Activated T-helper 2 cell treated with anti-CD3 and anti-CD28 coated beads, Interferon-gamma antibody, Interleukin-2, Interleukin-4, amounts not matched to agents 10 μg/mL and 5 μg/mL and 100 μg/mL, durations not matched to agents 14 hours and 24 hours and 36 hours (primary cell): Measurements from ENCODE around the gene RUNX2. TPM values are rescaled to one million over a fixed set of nuclear protein-coding genes. Genes with fewer than 3 reads are reported as not detected.

Experiments
- DNase-seq: peaks from one replicate; pipeline ENCODE4 v3.0.0; 2021; ENCODE audit warnings: low spot score
- H3K27ac Mint-ChIP-seq: one replicate; pipeline ENCODE4 v1.8.0; 2021; ENCODE audit warnings: mixed read lengths
- H3K27me3 Mint-ChIP-seq: one replicate; pipeline ENCODE4 v1.8.0; 2021; ENCODE audit warnings: low read depth, mixed read lengths
- H3K36me3 Mint-ChIP-seq: one replicate; pipeline ENCODE4 v1.8.0; 2021; ENCODE audit warnings: low read depth, mixed read lengths
- H3K4me1 Mint-ChIP-seq: one replicate; pipeline ENCODE4 v1.8.0; 2021; ENCODE audit warnings: low read depth, mixed read lengths
- H3K4me3 Mint-ChIP-seq: one replicate; pipeline ENCODE4 v1.8.0; 2021; ENCODE audit warnings: low read depth, mild to moderate bottlenecking, moderate library complexity, mixed read lengths
- H3K9me3 Mint-ChIP-seq: one replicate; pipeline ENCODE4 v1.8.0; 2021; ENCODE audit warnings: mixed read lengths
- intact Hi-C: fragments of 100-400 bp; cut with micrococcal nuclease; formaldehyde crosslinking; loops from one replicate; pipeline ENCODE4 v1.15.1; 2023
- total RNA-seq: library from RNA; stranded (reverse); gene quantifications from 2 replicates; pipeline ENCODE4 v1.2.3, GENCODE V29; 2022

RUNX2 gene
- total RNA-seq, 1 donor from 2014 or later: 60.8 TPM

- no peak overlapping the region for H3K27ac Mint-ChIP-seq
Measured at GRCh38 chr6:45388328-45388727, 60.2 kb downstream of the RUNX2 start.

GRCh38 chr6:45394586-45395095, 66.5 kb downstream of the RUNX2 start:
- Mint-ChIP-seq H3K9me3 (peaks cover 25% of the 10 kb centered on the region), H3K27me3 (no peaks in the 10 kb centered on the region), H3K4me1 (peaks cover 10% of the 10 kb centered on the region), H3K4me3 (no peak overlapping the region), H3K36me3 (peaks cover 22% of the 10 kb centered on the region), H3K27ac (no peak overlapping the region)
- intact Hi-C loops: no loop called here
- DNase-seq: no peak

More at GRCh38 chr6:45388328-45388727, 60.2 kb downstream of the RUNX2 start:
- peaks cover 25% of the 10 kb centered on the region for H3K9me3 Mint-ChIP-seq
- DNase-seq: no peak
- H3K4me3 Mint-ChIP-seq: no peak overlapping the region
- intact Hi-C loops: no loop called here
- peaks cover 14% of the 10 kb centered on the region for H3K36me3 Mint-ChIP-seq
- H3K27me3 Mint-ChIP-seq: no peaks in the 10 kb centered on the region
- no peaks in the 10 kb centered on the region for H3K4me1 Mint-ChIP-seq

GRCh38 chr6:45398075-45398813, 70.1 kb downstream of the RUNX2 start:
- peaks cover 10% of the 10 kb centered on the region for H3K4me1 Mint-ChIP-seq
- peaks cover under 1% of the 10 kb centered on the region for H3K9me3 Mint-ChIP-seq
- no peak for DNase-seq
- H3K27me3 Mint-ChIP-seq: peaks cover 2% of the 10 kb centered on the region
- no peak overlapping the region for H3K4me3 Mint-ChIP-seq
- intact Hi-C loops: no loop called here
- H3K36me3 Mint-ChIP-seq: peaks cover 8% of the 10 kb centered on the region
- H3K27ac Mint-ChIP-seq: no peak overlapping the region

GRCh38 chr6:45400021-45400420, 71.9 kb downstream of the RUNX2 start:
- H3K9me3 Mint-ChIP-seq: no peaks in the 10 kb centered on the region
- peaks cover 10% of the 10 kb centered on the region for H3K4me1 Mint-ChIP-seq
- H3K27me3 Mint-ChIP-seq: peaks cover 2% of the 10 kb centered on the region
- intact Hi-C loops: no loop called here
- H3K36me3 Mint-ChIP-seq: no peaks in the 10 kb centered on the region
- no peak for DNase-seq
- H3K27ac Mint-ChIP-seq: no peak overlapping the region
- H3K4me3 Mint-ChIP-seq: no peak overlapping the region

GRCh38 chr6:45411959-45412358, 83.8 kb downstream of the RUNX2 start:
- H3K9me3 Mint-ChIP-seq: no peaks in the 10 kb centered on the region
- H3K4me3 Mint-ChIP-seq: no peak overlapping the region
- intact Hi-C loops: no loop called here
- H3K36me3 Mint-ChIP-seq: no peaks in the 10 kb centered on the region
- no peak overlapping the region for H3K27ac Mint-ChIP-seq
- peaks cover 26% of the 10 kb centered on the region for H3K4me1 Mint-ChIP-seq
- no peak for DNase-seq
- H3K27me3 Mint-ChIP-seq: no peaks in the 10 kb centered on the region

DNA sequence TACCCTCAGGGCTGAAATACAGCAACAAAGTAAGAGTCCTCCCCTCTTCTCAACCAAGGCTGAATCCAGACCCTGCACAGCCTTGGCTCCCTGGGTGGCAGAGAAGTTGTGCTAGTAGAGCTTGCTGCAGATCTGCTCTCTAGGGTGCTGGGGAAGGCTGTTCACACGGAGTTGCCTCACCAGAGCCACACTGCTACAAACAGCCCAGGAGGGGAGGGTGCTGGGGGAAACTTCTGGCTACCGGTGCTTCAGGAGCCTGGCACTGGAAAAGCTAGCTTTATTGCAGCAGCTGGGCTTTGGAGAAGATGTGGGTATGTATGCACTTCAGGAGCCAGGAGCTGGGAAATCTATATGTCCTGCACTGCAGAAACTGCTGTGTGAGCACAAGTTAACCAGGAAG, 87.2 kb downstream of the RUNX2 start:
- no peak overlapping the region for H3K27ac Mint-ChIP-seq
- DNase-seq: no peak
- H3K27me3 Mint-ChIP-seq: no peaks in the 10 kb centered on the region
- H3K36me3 Mint-ChIP-seq: peaks cover 21% of the 10 kb centered on the region
- H3K4me3 Mint-ChIP-seq: peak overlapping the region; percentile 7
- intact Hi-C loops: loop anchor here (5.0 kb wide), 3 partner anchors 208 to 773 kb away; no protein-coding TSS in a partner anchor
- H3K4me1 Mint-ChIP-seq: peaks cover 44% of the 10 kb centered on the region
- no peaks in the 10 kb centered on the region for H3K9me3 Mint-ChIP-seq

- peaks cover 49% of the 10 kb centered on the region for H3K4me1 Mint-ChIP-seq
- H3K4me3 Mint-ChIP-seq: peak overlapping the region; percentile 7
- H3K27me3 Mint-ChIP-seq: no peaks in the 10 kb centered on the region
- intact Hi-C loops: loop anchor here (2.0 to 5.0 kb wide), 4 partner anchors 209 to 774 kb away; no protein-coding TSS in a partner anchor
- DNase-seq: no peak
- no peaks in the 10 kb centered on the region for H3K9me3 Mint-ChIP-seq
- peaks cover 26% of the 10 kb centered on the region for H3K36me3 Mint-ChIP-seq
- peak overlapping the region; percentile 51 for H3K27ac Mint-ChIP-seq
Measured at GRCh38 chr6:45415788-45416518, 87.8 kb downstream of the RUNX2 start.

DNA sequence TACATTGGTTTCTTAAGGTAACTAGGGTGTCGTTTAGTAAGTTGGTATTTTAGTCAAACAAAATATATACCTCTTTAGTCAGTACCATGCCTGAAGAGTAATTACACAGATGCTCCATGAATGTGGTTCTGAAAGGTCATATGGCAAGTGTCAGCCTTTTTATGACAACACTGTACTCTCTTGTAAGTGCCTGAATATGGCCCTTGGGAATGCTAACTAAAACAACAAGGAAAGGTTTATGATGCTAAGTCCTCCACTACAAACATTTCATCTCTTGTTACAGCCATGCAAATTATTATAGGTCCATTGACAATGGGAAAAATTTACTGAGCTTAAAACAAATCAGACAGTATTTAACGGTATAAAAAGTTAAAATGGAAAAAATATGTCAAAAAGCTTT, 88.6 kb downstream of the RUNX2 start:
- Mint-ChIP-seq H3K4me3 (no peak overlapping the region), H3K27ac (peak overlapping the region; percentile 51)

DNA sequence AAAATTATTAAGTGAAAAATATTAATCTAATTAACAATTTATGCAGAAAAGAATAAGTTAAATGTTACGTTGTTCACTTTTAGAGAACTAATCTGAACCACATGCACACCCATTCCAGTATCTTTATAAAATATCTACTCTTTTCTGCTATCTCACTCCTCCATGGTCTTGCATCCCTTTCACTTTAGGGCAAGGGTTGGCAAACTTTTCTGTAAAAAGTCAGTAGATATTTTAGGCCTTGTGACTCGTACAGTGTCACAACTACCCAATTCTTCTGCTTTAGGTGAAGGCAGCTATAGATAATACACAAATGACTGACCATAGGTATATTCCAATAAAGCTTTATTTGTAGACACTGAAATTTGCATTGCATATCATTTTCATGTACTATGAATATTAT, 89.3 kb downstream of the RUNX2 start:
- intact Hi-C loops: loop anchor here (2.0 to 5.0 kb wide), 4 partner anchors 210 to 775 kb away; no protein-coding TSS in a partner anchor
- Mint-ChIP-seq H3K27me3 (no peaks in the 10 kb centered on the region), H3K9me3 (no peaks in the 10 kb centered on the region), H3K4me3 (no peak overlapping the region), H3K36me3 (peaks cover 38% of the 10 kb centered on the region), H3K27ac (no peak overlapping the region), H3K4me1 (peaks cover 49% of the 10 kb centered on the region)
- no peak for DNase-seq

More for the DNA sequence above, 88.6 kb downstream of the RUNX2 start:
- H3K4me1 Mint-ChIP-seq: peaks cover 49% of the 10 kb centered on the region
- no peak for DNase-seq
- peaks cover 33% of the 10 kb centered on the region for H3K36me3 Mint-ChIP-seq
- intact Hi-C loops: loop anchor here (2.0 to 5.0 kb wide), 4 partner anchors 209 to 774 kb away; no protein-coding TSS in a partner anchor
- H3K9me3 Mint-ChIP-seq: no peaks in the 10 kb centered on the region
- no peaks in the 10 kb centered on the region for H3K27me3 Mint-ChIP-seq

DNA sequence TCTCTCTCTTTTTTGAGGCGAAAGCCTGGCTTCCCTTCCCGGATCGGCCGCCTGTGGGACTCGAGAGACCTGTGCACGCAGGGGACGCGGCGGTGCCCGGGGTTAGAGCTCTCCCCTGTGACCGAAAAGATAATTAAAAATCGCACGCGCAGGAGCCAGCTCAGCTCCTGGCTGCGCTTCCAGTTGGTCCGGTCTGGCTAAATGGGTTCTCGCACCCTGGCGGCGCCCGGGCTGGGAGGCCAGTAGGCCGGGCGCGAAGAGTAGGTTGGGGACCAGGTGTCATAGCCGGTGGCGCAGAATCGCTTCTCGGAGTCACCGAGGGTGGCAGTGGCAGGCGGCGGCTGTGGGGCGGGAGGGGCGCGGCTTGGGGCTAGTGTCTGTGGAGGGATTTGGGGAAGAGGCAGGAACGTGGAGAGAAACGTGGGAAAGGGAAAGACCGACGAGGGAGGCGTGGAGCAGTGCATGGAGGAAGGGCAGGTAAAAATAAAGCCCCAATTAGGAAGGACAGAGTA, 91.5 kb downstream of the RUNX2 start:
- intact Hi-C loops: loop anchor here (1.0 to 5.0 kb wide), 9 partner anchors 41 to 777 kb away; no protein-coding TSS in a partner anchor
- no peaks in the 10 kb centered on the region for H3K27me3 Mint-ChIP-seq
- H3K27ac Mint-ChIP-seq: peak overlapping the region; percentile 99
- H3K36me3 Mint-ChIP-seq: peaks cover 53% of the 10 kb centered on the region
- H3K9me3 Mint-ChIP-seq: no peaks in the 10 kb centered on the region
- peak overlapping the region; percentile 98 for H3K4me3 Mint-ChIP-seq
- H3K4me1 Mint-ChIP-seq: peaks cover 53% of the 10 kb centered on the region
- peak; percentile 63 for DNase-seq

DNA sequence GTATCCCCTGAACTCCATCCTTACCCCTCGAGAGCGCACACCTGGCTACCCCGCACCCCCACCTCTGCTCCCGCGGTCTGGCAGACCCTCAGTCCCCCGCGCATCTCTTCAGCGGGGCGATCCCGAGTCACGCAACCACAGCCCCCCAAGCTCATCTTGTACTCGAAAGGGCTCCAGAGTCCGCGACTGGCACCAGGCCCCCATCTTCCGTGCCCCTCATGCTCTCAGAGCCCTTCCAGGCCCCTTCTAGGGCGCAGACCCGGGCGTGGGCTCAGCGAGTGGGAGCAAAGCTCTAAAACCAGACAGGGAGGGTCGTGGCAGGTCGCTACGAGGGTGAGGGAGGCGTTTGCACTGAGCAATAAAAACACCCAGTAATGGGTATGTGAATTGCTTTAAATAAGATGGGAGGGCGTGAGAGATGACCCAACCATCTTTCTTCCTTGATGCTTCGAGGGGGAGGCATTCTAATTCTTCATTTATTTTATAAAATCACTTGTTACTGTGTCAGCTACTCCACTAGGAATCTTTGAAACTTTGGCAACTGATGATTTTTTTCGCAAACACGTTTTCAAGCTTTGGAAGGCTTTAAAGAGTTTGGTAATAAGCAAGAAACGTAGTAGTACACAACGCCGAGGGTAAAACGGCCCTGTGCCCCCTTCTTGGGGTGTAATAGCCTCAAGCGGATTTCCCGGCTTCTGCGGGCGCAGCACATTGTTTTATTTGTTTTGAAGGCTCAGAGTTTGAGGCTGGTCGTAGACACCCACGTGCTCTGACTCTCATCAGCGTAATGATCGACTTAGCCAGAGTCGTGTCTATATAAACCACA, 92.2 kb downstream of the RUNX2 start:
- peaks cover 59% of the 10 kb centered on the region for H3K36me3 Mint-ChIP-seq
- no peaks in the 10 kb centered on the region for H3K9me3 Mint-ChIP-seq
- H3K27me3 Mint-ChIP-seq: no peaks in the 10 kb centered on the region
- DNase-seq: peak; percentile 63
- intact Hi-C loops: loop anchor here (1.0 to 5.0 kb wide), 5 partner anchors 42 to 592 kb away; no protein-coding TSS in a partner anchor
- peak overlapping the region; percentile 98 for H3K4me3 Mint-ChIP-seq
- H3K4me1 Mint-ChIP-seq: peaks cover 53% of the 10 kb centered on the region
- H3K27ac Mint-ChIP-seq: peak overlapping the region; percentile 99
